ENCODE results near the gene TTN. TPM values are rescaled to one million over a fixed set of nuclear protein-coding genes. Genes with fewer than 3 reads are reported as not detected.

The TTN gene
- total RNA-seq, 4 donors from 2014 or later: 1.8 to 10.0 (median 7.2) TPM

DNA sequence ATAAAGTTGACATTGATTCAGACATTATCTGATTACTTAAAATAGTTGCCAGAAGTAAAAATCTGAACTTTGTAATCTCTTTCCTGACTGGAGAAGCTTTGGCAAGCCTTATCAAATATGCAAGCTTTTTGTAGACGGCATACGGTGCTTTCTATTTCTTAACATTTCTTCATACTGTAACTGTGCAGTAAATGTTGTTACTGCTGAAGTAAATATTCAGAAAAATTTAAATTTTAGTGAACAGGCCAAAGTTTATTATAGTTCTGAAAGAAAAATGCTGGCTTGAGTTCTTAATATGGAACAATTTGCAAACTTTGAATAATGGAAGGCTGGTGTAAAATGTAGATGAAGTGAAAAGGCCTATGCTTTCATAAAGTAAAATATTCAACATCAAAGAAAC is 1.8 kb downstream of the TTN start:
- H3K27ac ChIP-seq: no peak overlapping the region
- no peak for DNase-seq
- H3K4me3 ChIP-seq: no peak overlapping the region
- no peaks in the 10 kb centered on the region for H3K27me3 ChIP-seq
- H3K36me3 ChIP-seq: no peaks in the 10 kb centered on the region
- TF ChIP-seq, protein P1, sequence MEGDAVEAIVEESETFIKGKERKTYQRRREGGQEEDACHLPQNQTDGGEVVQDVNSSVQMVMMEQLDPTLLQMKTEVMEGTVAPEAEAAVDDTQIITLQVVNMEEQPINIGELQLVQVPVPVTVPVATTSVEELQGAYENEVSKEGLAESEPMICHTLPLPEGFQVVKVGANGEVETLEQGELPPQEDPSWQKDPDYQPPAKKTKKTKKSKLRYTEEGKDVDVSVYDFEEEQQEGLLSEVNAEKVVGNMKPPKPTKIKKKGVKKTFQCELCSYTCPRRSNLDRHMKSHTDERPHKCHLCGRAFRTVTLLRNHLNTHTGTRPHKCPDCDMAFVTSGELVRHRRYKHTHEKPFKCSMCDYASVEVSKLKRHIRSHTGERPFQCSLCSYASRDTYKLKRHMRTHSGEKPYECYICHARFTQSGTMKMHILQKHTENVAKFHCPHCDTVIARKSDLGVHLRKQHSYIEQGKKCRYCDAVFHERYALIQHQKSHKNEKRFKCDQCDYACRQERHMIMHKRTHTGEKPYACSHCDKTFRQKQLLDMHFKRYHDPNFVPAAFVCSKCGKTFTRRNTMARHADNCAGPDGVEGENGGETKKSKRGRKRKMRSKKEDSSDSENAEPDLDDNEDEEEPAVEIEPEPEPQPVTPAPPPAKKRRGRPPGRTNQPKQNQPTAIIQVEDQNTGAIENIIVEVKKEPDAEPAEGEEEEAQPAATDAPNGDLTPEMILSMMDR (IDR thresholded peaks at IDR 0.05): no peak
- TF ChIP-seq POLR2A (IDR thresholded peaks at IDR 0.05): no peak
- no peaks in the 10 kb centered on the region for H3K9me3 ChIP-seq
- intact Hi-C loops (cut with DNase I; ENCODE audit: low total_unique reads): no loop called here
- H3K4me1 ChIP-seq: no peaks in the 10 kb centered on the region

- TF ChIP-seq POLR2A (IDR thresholded peaks at IDR 0.05): no peak
- TF ChIP-seq, protein P1 (IDR thresholded peaks at IDR 0.05): peak in 1 of 4 experiments; percentile 14
- intact Hi-C loops (cut with DNase I; ENCODE audit: low total_unique reads): no loop called here
- Histone ChIP-seq H3K27ac (no peak overlapping the region), H3K36me3 (no peaks in the 10 kb centered on the region), H3K4me3 (no peak overlapping the region), H3K9me3 (no peaks in the 10 kb centered on the region), H3K27me3 (no peaks in the 10 kb centered on the region), H3K4me1 (no peaks in the 10 kb centered on the region)
- DNase-seq: no peak
These were observed 2.4 kb downstream of the TTN start for GRCh38 chr2:178804791-178805190.

DNA sequence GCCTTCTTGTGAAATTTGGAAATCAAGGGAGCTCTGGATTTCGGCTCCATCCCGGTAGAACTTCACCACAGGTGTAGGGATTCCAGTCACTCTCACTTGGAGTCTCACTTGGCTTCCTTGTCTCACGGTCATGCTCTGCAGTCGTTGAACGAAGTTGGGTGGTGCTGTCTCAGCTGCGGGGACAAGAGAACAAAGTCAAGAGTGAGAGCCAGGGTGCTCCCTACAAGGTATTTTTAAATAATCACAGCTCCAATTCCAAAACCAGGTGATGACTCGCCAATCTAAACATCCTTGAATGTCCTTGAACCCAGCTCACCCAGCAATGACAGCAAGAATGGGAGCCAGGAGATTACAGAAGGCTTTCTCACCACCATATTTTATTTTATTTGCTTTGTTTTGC is 6.7 kb downstream of the TTN start:
- no peak for DNase-seq
- Histone ChIP-seq H3K27ac (no peak overlapping the region), H3K4me1 (no peaks in the 10 kb centered on the region), H3K36me3 (no peaks in the 10 kb centered on the region), H3K27me3 (no peaks in the 10 kb centered on the region), H3K4me3 (no peak overlapping the region), H3K9me3 (no peaks in the 10 kb centered on the region)
- intact Hi-C loops (cut with DNase I; ENCODE audit: low total_unique reads): no loop called here
- no peak for TF ChIP-seq POLR2A (IDR thresholded peaks at IDR 0.05)
- TF ChIP-seq, protein P1 (IDR thresholded peaks at IDR 0.05): no peak

DNA sequence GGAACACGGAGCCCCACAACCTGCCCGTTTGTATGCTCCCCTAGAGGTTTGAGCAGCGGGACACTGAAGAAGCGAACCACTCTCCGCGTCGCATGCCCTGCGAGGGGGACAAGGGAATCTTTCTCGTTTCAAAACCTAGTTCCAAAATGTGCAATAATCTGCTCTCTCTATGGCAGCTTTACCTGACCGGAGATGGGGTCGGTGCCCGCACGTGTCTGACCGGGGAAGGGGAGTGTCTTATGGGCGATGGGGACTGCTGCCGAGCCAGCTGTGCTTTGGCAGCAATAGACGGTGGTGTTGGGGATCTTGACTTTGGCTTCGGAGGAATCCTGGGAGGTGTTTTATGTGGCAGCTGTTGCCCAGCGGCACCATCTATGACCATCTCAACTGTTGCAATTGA is 7.9 kb downstream of the TTN start:
- TF ChIP-seq POLR2A (IDR thresholded peaks at IDR 0.05): no peak
- TF ChIP-seq, protein P1 (IDR thresholded peaks at IDR 0.05): no peak
- Histone ChIP-seq H3K36me3 (no peaks in the 10 kb centered on the region), H3K4me1 (no peaks in the 10 kb centered on the region), H3K27ac (no peak overlapping the region), H3K4me3 (no peak overlapping the region), H3K27me3 (no peaks in the 10 kb centered on the region), H3K9me3 (no peaks in the 10 kb centered on the region)
- intact Hi-C loops (cut with DNase I; ENCODE audit: low total_unique reads): no loop called here
- no peak for DNase-seq

DNA sequence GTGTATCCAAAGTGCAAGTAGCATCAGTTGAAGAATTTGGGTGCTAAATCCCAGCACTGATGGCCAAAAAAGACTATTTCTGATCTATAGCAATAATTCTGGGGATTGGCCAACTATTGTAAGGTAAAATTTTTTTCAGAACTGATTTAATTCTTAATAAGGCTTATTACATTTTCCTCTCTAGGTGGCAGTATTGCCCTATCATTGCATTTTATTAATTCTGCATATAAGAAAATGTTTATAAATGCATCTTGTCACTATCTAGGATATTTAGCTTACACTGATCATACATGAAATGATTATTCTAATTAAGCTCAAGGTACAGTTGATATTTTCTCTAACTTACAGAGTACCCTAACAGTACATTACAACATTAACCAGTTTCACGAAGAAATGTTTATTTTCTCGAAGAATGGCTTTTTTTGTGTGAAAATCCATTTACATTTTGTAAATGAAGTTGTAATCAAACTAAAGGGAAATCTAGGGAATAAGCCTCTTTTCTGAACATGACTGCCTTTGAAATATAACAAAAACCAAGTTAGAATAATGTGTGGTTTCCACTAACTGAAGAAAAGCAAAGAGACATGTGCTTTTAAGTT is 11.0 kb downstream of the TTN start:
- intact Hi-C loops (cut with DNase I; ENCODE audit: low total_unique reads): no loop called here
- Histone ChIP-seq H3K27me3 (no peaks in the 10 kb centered on the region), H3K4me1 (no peaks in the 10 kb centered on the region), H3K9me3 (no peaks in the 10 kb centered on the region), H3K27ac (no peak overlapping the region), H3K4me3 (no peak overlapping the region), H3K36me3 (no peaks in the 10 kb centered on the region)
- no peak for DNase-seq
- TF ChIP-seq, protein P1 (IDR thresholded peaks at IDR 0.05): peak; percentile 38 to 55 (median 43)
- TF ChIP-seq POLR2A (IDR thresholded peaks at IDR 0.05): no peak

All from uterus (tissue), 4 donors.